ENCODE measurements around the gene ACKR3.
A peak's percentile ranks its signal among the peaks of the same experiment; 100 is the strongest.

Gene ACKR3

GRCh38 chr2:236569573-236569973, at the start of gene ACKR3:
Gene ACKR3, plus strand, starts transcription at chr2:236569825. Its CDS starts 10,641 bp downstream, at chr2:236580466.
- peak; percentile 69 for DNase-seq

GRCh38 chr2:236521556-236521955, 48.1 kb upstream of the ACKR3 start:
- no peak for DNase-seq

- no peak for DNase-seq
Measured at GRCh38 chr2:236523249-236523648, 46.4 kb upstream of the ACKR3 start.

- DNase-seq, result no peak
Measured at GRCh38 chr2:236525411-236525997, 44.1 kb upstream of the ACKR3 start.

DNA sequence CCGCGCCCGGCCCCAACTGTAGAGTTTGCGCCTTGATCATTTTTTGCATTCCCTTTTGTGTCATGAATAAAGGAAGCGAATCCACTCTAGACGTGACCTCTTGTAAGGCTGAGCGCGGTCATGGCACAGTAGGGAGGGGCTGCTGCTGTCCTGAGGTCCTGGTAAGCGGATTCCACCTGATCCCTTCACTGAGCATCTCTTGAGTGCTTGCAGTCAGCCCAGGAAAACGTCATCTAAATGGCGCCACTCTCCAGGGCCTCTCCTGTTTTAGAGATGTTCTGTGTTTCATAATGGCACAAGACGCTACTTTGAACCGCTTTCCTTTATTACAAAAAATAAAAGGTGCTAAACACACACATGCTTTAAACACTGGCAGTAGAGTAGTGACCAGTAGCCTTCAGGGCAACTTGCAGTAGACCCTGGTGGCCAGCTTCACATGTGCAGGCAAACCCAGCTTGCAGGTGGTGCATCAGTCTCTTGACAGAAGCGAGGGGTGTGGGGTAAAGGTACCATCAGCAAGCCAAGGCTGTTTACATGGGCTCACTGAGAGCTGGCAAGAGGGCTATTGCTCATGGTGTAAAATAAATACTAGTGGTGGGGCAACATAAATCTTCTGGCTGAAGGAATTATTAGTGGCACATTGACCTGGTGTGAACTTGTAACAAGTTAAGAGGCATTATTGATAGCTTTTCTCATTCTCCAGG, 43.0 kb upstream of the ACKR3 start:
- DNase-seq, result no peak

GRCh38 chr2:236527159-236527630, 42.4 kb upstream of the ACKR3 start:
- DNase-seq, result no peak

DNA sequence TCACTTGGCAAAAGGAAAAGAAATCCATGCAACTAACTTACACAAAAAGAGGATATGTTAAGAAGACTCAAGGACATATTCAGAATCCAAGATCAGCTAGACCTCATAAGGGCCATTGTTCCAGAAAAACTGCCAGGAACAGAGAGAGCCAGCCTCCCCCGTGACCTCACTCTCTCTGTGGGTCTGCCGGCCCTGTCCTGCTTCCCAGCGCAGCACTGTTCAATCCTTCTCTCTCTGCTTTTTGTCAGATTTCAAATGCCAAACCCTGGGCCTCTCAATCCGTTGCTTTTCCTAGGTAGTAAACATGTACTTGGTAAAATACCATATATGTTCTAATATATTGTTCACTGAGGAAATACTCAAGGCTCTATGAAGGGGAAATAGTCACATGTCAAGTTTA, 40.0 kb upstream of the ACKR3 start:
- DNase-seq, result no peak

DNA sequence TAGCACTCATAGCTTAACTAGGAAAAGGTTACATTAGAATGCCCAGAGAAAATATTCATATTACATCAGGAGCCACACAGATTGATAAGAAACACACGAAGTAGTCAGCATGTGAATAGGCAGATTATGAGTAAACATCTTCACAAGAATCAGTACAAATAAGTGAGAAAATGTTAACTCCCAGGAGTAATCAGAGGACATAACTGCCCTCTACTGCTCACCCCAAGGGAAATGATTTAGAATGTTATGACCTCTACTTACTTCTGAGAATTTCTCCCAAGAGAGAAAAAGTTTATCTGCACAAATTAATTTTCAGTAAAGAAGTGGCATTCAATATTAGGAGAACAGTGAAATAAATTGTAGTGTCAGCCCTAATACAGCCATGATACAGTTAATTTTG, 39.1 kb upstream of the ACKR3 start:
- no peak for DNase-seq

DNA sequence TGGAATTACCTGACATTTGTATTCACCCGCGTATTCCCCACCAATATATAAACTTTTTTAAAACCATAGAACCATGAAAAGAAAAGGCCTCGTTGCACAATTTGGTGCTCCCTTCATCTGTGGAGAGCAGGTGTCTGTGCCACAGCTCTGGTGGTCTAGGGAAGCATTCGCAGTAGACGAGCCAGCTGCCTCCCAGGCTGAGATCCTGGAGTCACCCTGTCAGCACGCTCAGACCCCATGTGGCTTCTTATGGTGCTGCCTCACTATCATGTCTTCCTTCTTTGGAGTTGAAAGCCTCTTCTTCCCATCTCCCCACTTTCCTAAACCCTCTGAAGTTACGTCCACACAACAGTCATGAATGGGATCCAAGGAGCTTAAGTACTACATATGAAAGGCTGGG, 38.4 kb upstream of the ACKR3 start:
- no peak for DNase-seq

GRCh38 chr2:236531996-236532395, 37.6 kb upstream of the ACKR3 start:
- DNase-seq, result no peak

DNA sequence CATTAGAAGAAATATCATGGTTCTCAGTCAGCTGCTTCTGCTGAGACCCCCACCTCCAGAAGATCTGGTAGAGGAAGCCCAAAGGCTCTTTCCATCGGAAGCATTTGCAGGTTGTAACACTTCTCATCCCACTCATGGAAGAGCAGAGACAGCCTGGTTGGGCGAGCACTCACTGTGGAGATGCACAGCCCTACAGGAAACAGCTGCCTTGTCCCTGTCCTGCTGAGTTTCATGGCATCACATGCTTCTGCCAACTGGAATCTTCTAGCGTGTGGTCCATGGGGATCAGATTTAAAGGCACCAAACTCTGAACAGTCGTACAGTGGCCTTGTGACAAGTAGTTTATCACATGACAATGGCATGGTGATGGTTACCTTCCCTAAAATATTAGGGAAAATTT, 36.3 kb upstream of the ACKR3 start:
- DNase-seq, result no peak

DNA sequence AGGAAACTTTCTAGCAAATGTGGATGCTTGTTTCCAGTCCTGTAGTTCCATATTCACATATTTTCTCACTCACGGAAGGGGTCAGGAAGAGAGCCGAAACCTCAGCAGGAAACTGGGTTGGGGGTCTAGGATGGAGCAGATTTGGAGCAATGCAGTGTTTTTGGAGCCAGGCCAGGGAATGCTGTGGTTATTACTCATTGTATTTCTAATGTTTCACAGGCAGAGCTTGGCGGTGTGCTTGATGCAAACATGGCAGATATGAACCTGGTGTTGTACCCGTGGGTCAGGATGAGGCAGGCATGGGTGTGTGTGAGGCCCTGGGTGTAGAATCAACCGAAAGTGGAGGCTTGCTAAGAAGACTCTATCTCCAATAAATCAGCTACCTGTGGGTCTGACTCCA, 34.6 kb upstream of the ACKR3 start:
- DNase-seq, result no peak

DNA sequence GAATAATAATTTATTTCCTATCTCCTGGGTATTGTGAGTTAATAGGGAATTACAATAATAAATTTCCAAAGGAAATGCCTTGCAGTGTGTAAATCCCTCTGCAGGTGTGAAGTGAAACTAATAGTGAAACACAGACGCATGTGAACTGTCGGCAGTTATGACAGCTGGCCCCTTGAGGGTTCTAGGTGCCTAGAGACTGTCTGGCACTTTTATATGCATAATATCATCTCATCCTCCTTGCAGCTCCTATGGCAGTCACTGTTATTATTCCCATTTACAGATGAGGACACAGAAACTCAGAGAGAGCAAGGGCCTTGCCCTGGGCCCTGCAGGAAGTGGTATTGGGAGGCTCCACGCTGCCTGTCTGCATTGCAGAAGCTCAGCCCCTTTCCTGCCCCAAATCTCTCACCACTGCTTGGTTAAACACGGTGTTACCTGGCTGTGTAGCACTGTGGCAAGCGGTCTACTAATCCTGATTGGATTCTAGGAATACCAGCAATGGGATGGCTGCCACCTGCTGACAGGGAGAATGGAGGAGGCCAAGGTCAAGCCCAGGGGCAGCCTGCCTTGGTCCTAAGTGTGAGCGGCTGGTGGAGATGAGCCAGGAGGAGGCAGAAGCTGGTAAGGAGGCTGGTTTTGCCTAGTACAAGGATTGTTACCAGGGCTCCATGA, 32.8 kb upstream of the ACKR3 start:
- DNase-seq, result peak; percentile 50

GRCh38 chr2:236538242-236538641, 31.4 kb upstream of the ACKR3 start:
- DNase-seq, result no peak

DNA sequence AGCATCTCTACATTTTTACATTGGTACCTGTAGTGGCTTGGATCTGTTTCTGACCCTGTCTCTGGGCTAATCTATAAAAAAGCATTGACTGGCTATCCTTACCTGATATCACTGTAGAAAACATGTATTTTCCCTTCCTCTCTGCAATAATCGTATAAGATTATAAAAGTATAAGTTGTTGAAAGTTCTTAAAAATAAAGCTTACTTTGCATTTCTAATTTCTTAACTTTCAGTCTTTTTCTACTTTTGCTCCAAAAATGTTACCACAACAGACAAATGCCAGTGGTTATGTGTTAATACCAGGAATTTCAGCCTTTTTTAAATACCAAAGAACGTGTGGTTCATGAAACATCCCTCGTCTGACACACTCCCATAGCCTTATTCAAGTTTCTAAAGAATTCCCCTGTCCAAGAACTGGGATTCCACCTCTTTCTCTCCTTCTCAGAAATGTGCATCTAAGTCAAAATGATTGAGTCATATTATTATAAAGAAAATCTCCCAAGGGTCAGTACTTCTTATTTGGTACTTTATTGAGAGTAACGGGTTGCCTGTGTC, 28.5 kb upstream of the ACKR3 start:
- no peak for DNase-seq

DNA sequence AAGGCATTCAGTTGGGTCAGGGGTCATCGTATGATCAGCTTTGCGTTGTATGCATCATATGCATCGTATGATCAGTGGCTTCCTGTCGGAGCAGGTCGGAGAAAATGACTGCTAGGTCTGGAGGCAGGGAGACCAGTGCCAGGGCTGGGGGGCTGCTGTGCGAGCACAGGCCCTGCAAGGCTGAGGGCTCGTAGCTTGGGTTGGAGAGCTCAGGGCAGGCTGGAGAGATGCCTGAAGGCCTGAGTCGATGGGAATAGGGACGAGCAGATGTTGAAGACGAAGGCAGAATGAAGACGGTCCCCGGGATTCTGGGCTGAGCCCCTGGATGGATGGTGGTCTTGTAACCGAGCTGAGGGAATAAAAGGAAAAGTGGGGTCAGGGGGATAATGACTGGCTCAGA, 25.3 kb upstream of the ACKR3 start:
- no peak for DNase-seq

DNA sequence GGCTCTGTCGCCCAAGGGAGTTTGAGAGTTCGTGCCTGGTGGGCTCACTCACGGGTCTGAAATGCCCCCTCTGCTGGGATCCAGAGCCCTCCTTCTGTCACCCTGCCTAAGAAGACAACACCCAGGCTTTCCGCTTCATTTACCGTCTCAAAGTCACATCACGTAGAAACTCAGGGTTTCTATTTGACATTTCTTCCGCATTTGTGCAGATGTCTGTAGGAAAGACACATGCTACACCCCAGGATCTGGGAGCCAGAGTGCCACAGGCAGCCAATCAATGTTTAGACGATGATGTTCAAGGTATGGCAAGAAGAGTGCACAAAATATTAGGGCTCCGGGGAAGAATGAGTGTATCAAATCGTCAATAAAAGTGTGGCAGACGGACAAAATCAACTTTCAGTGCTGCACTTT, 24.4 kb upstream of the ACKR3 start:
- DNase-seq, result no peak

DNA sequence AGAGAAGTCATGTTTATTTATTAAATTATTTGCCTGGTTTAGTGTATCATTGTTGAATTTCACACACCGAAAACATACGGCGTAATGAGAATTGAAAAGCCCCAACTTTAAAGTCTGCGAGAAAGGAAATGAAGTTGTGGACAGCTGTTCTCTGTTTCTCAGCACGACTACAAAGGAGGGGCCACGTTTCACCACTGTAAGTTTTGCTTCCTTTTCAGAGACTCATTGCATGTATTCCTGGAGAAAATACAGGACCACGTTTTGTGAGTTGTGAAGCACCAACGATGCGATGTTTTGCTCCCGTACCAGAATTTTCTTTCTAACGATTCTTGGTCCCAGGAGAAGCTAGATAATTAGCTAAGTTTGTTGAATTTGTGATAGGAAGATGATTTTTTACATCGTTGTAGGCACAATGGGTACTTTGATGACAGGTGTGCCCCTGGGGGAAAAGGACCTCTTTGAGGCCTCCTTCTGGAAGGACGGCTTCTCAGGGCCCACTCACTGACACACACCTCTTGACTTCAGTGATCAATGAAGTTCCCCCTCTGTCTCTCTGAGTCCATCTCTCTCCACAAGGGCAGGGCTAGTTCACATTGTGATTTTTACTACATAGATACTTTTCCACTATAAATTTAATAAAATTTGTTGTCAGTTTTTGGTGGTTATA, 23.7 kb upstream of the ACKR3 start:
- DNase-seq, result no peak

DNA sequence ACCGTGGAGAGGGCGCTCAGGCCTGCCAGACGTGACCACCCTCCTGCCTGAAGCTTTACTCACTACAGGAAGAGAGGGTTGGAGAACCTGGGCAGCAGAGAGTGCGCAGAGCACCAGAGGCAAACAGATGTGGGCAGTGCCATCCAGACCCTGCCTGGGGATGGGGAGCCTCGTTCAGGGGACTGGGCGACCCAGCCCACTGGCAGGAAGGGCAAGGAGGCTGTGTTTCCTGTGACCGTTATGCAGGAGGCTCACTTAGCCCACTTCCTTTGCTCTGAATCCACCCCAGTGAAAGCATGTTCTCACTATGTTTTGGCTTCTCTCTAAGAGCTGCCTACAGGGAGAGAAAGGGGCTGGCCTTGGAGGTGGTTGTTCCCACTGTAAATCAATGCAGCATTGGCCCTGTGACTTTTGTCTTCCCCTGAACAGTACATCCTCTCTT, 23.0 kb upstream of the ACKR3 start:
- DNase-seq, result no peak

DNA sequence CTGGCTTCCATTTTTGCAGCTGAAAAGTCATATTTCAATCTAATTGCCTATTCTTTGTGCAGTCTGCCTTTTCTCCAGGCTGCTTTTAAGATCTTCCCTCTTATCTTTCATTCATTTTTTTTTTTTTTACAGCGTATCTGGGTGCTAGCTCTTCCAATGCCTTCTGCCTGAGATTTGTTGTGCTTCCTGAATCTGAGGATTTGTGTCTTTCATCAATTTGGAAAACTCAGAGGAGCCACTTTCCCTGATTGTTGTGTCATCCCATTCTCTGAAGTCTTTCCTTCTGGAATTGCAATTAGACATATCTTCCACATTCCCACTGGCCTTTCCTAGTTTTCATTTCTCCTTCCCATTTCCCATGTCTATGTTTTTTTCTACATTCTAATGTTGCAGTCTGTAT, 21.9 kb upstream of the ACKR3 start:
- no peak for DNase-seq

DNA sequence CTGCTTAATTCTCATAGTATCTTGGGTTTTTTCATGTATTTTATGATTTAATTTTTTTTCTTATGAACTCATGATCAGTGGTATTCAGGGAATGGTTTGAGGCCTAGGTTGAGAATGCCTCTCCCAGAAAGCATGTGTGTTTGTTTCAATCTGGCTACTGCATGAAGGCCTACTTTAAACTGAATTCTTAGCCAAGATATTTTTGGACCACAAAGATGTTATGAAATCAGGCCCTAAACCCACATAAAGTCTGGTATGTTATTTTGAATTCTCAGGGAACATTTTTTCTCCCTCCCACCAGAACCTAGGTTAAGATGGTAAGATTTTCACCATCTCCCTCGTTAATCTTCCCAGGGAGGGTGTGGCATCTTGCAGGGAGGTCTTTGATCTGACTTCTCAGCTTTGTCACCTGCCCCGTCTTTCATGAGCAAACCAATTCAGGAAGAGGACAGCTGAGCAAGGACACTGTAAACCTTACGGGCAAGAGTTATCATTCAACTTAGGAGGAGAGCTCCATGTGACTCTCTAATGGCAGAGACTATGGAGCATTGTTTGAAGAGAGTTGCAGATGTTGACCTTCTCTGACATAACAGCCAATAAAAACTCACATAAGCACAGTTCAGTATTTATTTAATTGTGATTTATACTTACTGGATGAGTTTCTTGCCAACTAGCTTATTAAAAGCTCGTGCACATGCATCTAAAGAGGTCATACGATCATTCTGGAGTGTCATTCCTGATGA, 21.3 kb upstream of the ACKR3 start:
- no peak for DNase-seq

DNA sequence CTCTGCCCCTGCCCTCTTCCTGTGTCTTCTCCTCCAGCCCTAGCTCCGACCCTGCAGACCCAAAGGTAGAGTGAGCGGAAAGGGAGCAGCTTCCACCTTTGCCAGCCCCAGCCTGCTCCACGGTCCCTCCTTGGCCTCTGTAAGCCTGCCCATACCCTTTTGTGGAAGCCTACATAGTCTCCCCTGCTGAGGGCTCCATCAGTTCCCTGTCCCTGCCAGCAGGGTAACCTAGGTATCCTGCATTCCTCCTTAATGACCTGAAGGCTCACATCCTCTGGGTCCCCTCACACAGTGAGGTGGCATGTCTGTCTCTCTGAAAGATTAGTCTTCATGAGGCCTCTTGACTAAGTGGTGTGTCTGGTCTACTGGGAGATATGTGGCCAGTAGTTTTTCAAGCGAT, 20.5 kb upstream of the ACKR3 start:
- DNase-seq, result no peak

DNA sequence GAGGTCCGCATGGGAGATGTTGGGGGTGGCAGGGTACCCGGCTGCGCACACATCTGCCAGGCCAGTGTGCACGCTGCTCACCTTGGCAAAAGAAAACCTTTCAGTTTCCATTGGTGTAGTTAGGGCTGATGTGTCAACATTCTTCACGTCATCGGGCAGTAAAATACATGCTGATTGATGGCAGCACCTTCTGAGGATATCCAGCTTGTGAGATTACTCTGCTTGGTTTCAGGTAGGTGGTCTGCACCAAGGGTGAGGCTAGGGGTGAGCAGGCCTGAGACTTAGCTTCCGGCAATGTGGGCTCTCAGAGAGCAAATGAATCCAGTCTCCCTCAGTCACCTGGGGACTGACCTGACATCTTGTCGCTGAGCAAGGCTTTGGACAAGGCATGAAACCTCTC, 19.3 kb upstream of the ACKR3 start:
- no peak for DNase-seq

Measured in activated CD8-positive, alpha-beta memory T cell treated with anti-CD3 and anti-CD28 coated beads, Interleukin-2, amount 50 U/mL, for 4 hours (primary cell).